Fibroblast of lung (primary cell): ENCODE data around the gene ITCH. TPM values are rescaled to one million over a fixed set of nuclear protein-coding genes. Genes with fewer than 3 reads are reported as not detected.

Source experiments
- DNase-seq, 2 donors: peaks; one replicate each; pipeline versions ENCODE4 v3.0.0 to v3.0.0-alpha.2; 2010; ENCODE audit warnings: low read depth in 2 of 2
- H2AFZ ChIP-seq: 2 replicates; pipeline ENCODE4 v1.5.1; 2012; ENCODE audit warnings: low read length, control low read depth, inconsistent platforms
- H3K27ac ChIP-seq: 2 replicates; pipeline ENCODE4 v1.5.1; 2011; ENCODE audit warnings: low read length, control low read depth; ENCODE audit not compliant: insufficient read depth
- H3K27me3 ChIP-seq: 2 replicates; pipeline ENCODE4 v1.5.1; 2011; ENCODE audit warnings: mild to moderate bottlenecking, low read length; ENCODE audit not compliant: control insufficient read depth, insufficient read depth
- H3K36me3 ChIP-seq: 2 replicates; pipeline ENCODE4 v1.5.1; 2011; ENCODE audit warnings: low read length; ENCODE audit not compliant: control insufficient read depth, insufficient read depth
- H3K4me1 ChIP-seq: 2 replicates; pipeline ENCODE4 v1.5.1; 2011; ENCODE audit warnings: low read length; ENCODE audit not compliant: control insufficient read depth, insufficient read depth; ENCODE audit errors: extremely low read depth
- H3K4me2 ChIP-seq: 2 replicates; pipeline ENCODE4 v1.5.1; 2011; ENCODE audit warnings: low read length, control low read depth; ENCODE audit not compliant: insufficient read depth; ENCODE audit errors: extremely low read depth
- H3K4me3 ChIP-seq, 4 experiments: fragments of 200-600 bp in 1 of 4; sonication (generic) in 1 of 4; replicated peaks in 1 of 4; 2 replicates each; pipeline ENCODE4 v1.5.1; 2011 to 2016; ENCODE audit warnings: low read length in 4 of 4, low read depth in 3 of 4, mild to moderate bottlenecking in 3 of 4, control low read depth in 2 of 4, inconsistent platforms in 1 of 4, mixed read lengths in 1 of 4; ENCODE audit not compliant: insufficient read depth in 1 of 4; ENCODE audit errors: control extremely low read depth in 1 of 4
- H3K79me2 ChIP-seq: 2 replicates; pipeline ENCODE4 v1.5.1; 2012; ENCODE audit warnings: mild to moderate bottlenecking, low read length, inconsistent platforms; ENCODE audit not compliant: control insufficient read depth, insufficient read depth
- H3K9ac ChIP-seq: 2 replicates; pipeline ENCODE4 v1.5.1; 2011; ENCODE audit warnings: mild to moderate bottlenecking, low read length, control low read depth; ENCODE audit not compliant: insufficient read depth
- H3K9me3 ChIP-seq: 2 replicates; pipeline ENCODE4 v1.5.1; 2012; ENCODE audit warnings: low read depth, low read length; ENCODE audit not compliant: control insufficient read depth, insufficient read depth
- H4K20me1 ChIP-seq: 2 replicates; pipeline ENCODE4 v1.5.1; 2011; ENCODE audit warnings: low read length; ENCODE audit not compliant: control insufficient read depth, insufficient read depth; ENCODE audit errors: extremely low read depth
- CTCF ChIP-seq, 2 donors: IDR thresholded peaks in 1 of 2; conservative IDR thresholded peaks in 1 of 2; 1 replicate in 1 of 2; 2 replicates in 1 of 2; pipeline ENCODE4 v1.5.1; 2011 to 2012; ENCODE audit warnings: low read length in 2 of 2, control low read depth in 1 of 2, inconsistent platforms in 1 of 2, low read depth in 1 of 2, mild to moderate bottlenecking in 1 of 2
- EZH2 ChIP-seq: IDR thresholded peaks from 2 replicates; pipeline ENCODE4 v1.5.1; 2012; ENCODE audit warnings: low read length, control low read depth, mild to moderate bottlenecking; ENCODE audit errors: missing control alignments
- polyA plus RNA-seq, 2 donors: library from polyadenylated mRNA; depleted of rRNA in 1 of 2; stranded (reverse) in 1 of 2; unstranded in 1 of 2; fragments of >200 nt; gene quantifications; 2 replicates each; pipeline ENCODE4 v1.2.1, GENCODE V29; 2011 to 2012; ENCODE audit warnings: missing spikeins in 1 of 2
- total RNA-seq: library from RNA; depleted of rRNA; stranded (reverse); fragments of >200 nt; gene quantifications from 2 replicates; pipeline ENCODE4 v1.2.1, GENCODE V29; 2014

Gene ITCH
- total and polyA plus RNA-seq, 2 donors (not counting 1 experiment from before 2014, with no cell fraction given), result 25.0 to 77.6 TPM

- no peak for DNase-seq
- Histone ChIP-seq H3K9ac (no peak overlapping the region), H3K79me2 (peaks cover 49% of the 10 kb centered on the region), H2AFZ (no peak overlapping the region), H3K27me3 (no peaks in the 10 kb centered on the region), H3K4me3 (no peak overlapping the region), H3K4me2 (no peak overlapping the region), H3K36me3 (peaks cover 9% of the 10 kb centered on the region), H3K9me3 (no peaks in the 10 kb centered on the region), H4K20me1 (no peaks in the 10 kb centered on the region), H3K4me1 (no peaks in the 10 kb centered on the region), H3K27ac (no peak overlapping the region)
- TF ChIP-seq CTCF (conservative IDR thresholded peaks at IDR 0.05 in 1 of 2, IDR thresholded peaks at IDR 0.05 in 1 of 2; ENCODE audit: low read depth in 1 of 2, low read length in 2 of 2) (no peak), EZH2 (no peak)
These were observed 10.4 kb downstream of the ITCH start for GRCh38 chr20:34373445-34373844.

GRCh38 chr20:34374209-34374760 lies 11.2 kb downstream of the ITCH start:
- Histone ChIP-seq H3K36me3 (peaks cover 9% of the 10 kb centered on the region), H3K4me2 (no peak overlapping the region), H3K9me3 (no peaks in the 10 kb centered on the region), H3K27ac (no peak overlapping the region), H3K4me1 (no peaks in the 10 kb centered on the region), H4K20me1 (no peaks in the 10 kb centered on the region), H2AFZ (no peak overlapping the region), H3K9ac (no peak overlapping the region), H3K27me3 (no peaks in the 10 kb centered on the region), H3K79me2 (peaks cover 49% of the 10 kb centered on the region), H3K4me3 (no peak overlapping the region)
- TF ChIP-seq EZH2 (no peak), CTCF (conservative IDR thresholded peaks at IDR 0.05 in 1 of 2, IDR thresholded peaks at IDR 0.05 in 1 of 2; ENCODE audit: low read depth in 1 of 2, low read length in 2 of 2) (no peak)
- no peak for DNase-seq

DNA sequence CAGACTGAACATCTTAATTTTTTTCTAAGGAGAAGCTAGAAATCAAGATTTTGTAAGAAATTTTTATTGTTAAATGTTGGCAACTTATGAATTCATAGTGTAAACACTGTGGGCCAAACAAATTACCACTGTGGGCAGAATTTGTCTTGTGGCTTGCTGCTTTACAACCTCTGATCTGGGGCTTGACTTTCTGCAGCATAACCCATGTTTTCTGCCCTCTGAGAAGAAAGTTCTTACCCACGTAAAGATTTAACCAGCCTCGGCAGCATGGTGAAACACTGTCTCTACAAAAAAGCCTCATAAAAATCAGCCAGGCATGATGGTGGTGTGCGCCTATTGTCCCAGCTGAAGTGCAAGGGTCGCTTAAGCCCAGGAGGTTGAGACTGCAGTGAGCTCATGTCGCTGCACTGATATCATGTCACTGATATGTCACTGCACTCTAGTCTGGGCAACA lies 12.9 kb downstream of the ITCH start:
- Histone ChIP-seq H4K20me1 (no peaks in the 10 kb centered on the region), H3K9ac (no peak overlapping the region), H3K36me3 (peaks cover 6% of the 10 kb centered on the region), H3K79me2 (peaks cover 57% of the 10 kb centered on the region), H3K4me2 (no peak overlapping the region), H3K27ac (no peak overlapping the region), H2AFZ (no peak overlapping the region), H3K9me3 (no peaks in the 10 kb centered on the region), H3K4me1 (no peaks in the 10 kb centered on the region), H3K27me3 (no peaks in the 10 kb centered on the region), H3K4me3 (no peak overlapping the region)
- no peak for TF ChIP-seq CTCF (conservative IDR thresholded peaks at IDR 0.05 in 1 of 2, IDR thresholded peaks at IDR 0.05 in 1 of 2; ENCODE audit: low read depth in 1 of 2, low read length in 2 of 2)
- TF ChIP-seq EZH2, result no peak
- no peak for DNase-seq
